ENCODE results near the gene DPH5.

Gene DPH5

GRCh38 chr1:100941580-100942216, 83.9 kb downstream of the DPH5 start:
- Histone ChIP-seq H3K4me1 (ENCODE audit: insufficient read depth, insufficient read length) (no peaks in the 10 kb centered on the region), H3K9ac (ENCODE audit: insufficient read length, low read depth) (no peak overlapping the region), H3K36me3 (ENCODE audit: insufficient read depth, insufficient read length, low read length) (peaks cover 22% of the 10 kb centered on the region), H3K27me3 (ENCODE audit: insufficient read depth, insufficient read length) (no peaks in the 10 kb centered on the region), H3K4me3 (ENCODE audit: insufficient read length, low read depth) (no peak overlapping the region), H3K9me3 (ENCODE audit: insufficient read depth, low read length) (peaks cover 8% of the 10 kb centered on the region)
- no peak for DNase-seq (ENCODE audit: low read depth, low spot score)
- no peak for TF ChIP-seq ZNF274 (IDR thresholded peaks at IDR 0.05; ENCODE audit: low read depth, low read length)
- no peak for TF ChIP-seq YY1 (IDR thresholded peaks at IDR 0.05; ENCODE audit: insufficient read depth, insufficient read length)
- no peak for TF ChIP-seq SUZ12 (IDR thresholded peaks at IDR 0.05; ENCODE audit: extremely low read depth, insufficient read depth, insufficient read length)

GRCh38 chr1:100941098-100941527, 84.5 kb downstream of the DPH5 start:
- Histone ChIP-seq H3K36me3 (ENCODE audit: insufficient read depth, insufficient read length, low read length) (peaks cover 22% of the 10 kb centered on the region), H3K27me3 (ENCODE audit: insufficient read depth, insufficient read length) (no peaks in the 10 kb centered on the region), H3K9ac (ENCODE audit: insufficient read length, low read depth) (no peak overlapping the region), H3K4me1 (ENCODE audit: insufficient read depth, insufficient read length) (no peaks in the 10 kb centered on the region), H3K9me3 (ENCODE audit: insufficient read depth, low read length) (peaks cover 8% of the 10 kb centered on the region), H3K4me3 (ENCODE audit: insufficient read length, low read depth) (no peak overlapping the region)
- no peak for DNase-seq (ENCODE audit: low read depth, low spot score)
- no peak for TF ChIP-seq ZNF274 (IDR thresholded peaks at IDR 0.05; ENCODE audit: low read depth, low read length)
- no peak for TF ChIP-seq YY1 (IDR thresholded peaks at IDR 0.05; ENCODE audit: insufficient read depth, insufficient read length)
- no peak for TF ChIP-seq SUZ12 (IDR thresholded peaks at IDR 0.05; ENCODE audit: extremely low read depth, insufficient read depth, insufficient read length)

Data from NT2/D1 (cell line).